Trophoblast cell (in vitro differentiated cells and primary cell): ENCODE results near the gene COPRS.
A peak's percentile ranks its signal among the peaks of the same experiment; 100 is the strongest.
"Not testable (repeated sequence)": the region's sequence is repeated elsewhere in the genome, so short reads cannot be mapped to it uniquely, and the experiment has no call there.

Experiments
- DNase-seq, 2 donors: peaks; one replicate each; pipeline ENCODE4 v3.0.0-alpha.2; 2016
- H2AFZ ChIP-seq: 2 replicates; pipeline ENCODE4 v1.6.1; 2013; ENCODE audit warnings: low read length, moderate library complexity, mild to moderate bottlenecking; ENCODE audit not compliant: insufficient read depth, poor library complexity
- H2AK5ac ChIP-seq: 2 replicates; pipeline ENCODE4 v1.6.1; 2013; ENCODE audit warnings: mild to moderate bottlenecking, low read length
- H2BK120ac ChIP-seq: 2 replicates; pipeline ENCODE4 v1.6.1; 2013; ENCODE audit warnings: low read length, mild to moderate bottlenecking, moderate library complexity; ENCODE audit not compliant: insufficient read depth, poor library complexity
- H2BK12ac ChIP-seq: 2 replicates; pipeline ENCODE4 v1.6.1; 2013; ENCODE audit warnings: mild to moderate bottlenecking, low read length, moderate library complexity
- H2BK5ac ChIP-seq: 2 replicates; pipeline ENCODE4 v1.6.1; 2013; ENCODE audit warnings: low read length, low read depth, moderate library complexity, mild to moderate bottlenecking; ENCODE audit not compliant: poor library complexity
- H3K14ac ChIP-seq: 2 replicates; pipeline ENCODE4 v1.6.1; 2013; ENCODE audit warnings: mild to moderate bottlenecking, low read length
- H3K18ac ChIP-seq: 2 replicates; pipeline ENCODE4 v1.6.1; 2013; ENCODE audit warnings: mild to moderate bottlenecking, low read length
- H3K23ac ChIP-seq: 2 replicates; pipeline ENCODE4 v1.6.1; 2013; ENCODE audit warnings: low read length
- H3K27ac ChIP-seq: 2 replicates; pipeline ENCODE4 v1.5.1; 2013; ENCODE audit warnings: low read depth, mild to moderate bottlenecking, inconsistent platforms, low read length, moderate library complexity
- H3K27me3 ChIP-seq: 2 replicates; pipeline ENCODE4 v1.6.1; 2013; ENCODE audit warnings: inconsistent platforms, mild to moderate bottlenecking, low read length, moderate library complexity; ENCODE audit not compliant: insufficient read depth
- H3K36me3 ChIP-seq, 2 experiments: 1 replicate in 1 of 2; 2 replicates in 1 of 2; pipeline ENCODE4 v1.6.1; 2013; ENCODE audit warnings: low read length in 2 of 2, mild to moderate bottlenecking in 2 of 2, moderate library complexity in 1 of 2; ENCODE audit not compliant: insufficient read depth in 2 of 2, control insufficient read depth in 1 of 2
- H3K4ac ChIP-seq: 2 replicates; pipeline ENCODE4 v1.6.1; 2013; ENCODE audit warnings: low read depth, mild to moderate bottlenecking, low read length, moderate library complexity
- H3K4me1 ChIP-seq, 2 experiments: 1 replicate in 1 of 2; 2 replicates in 1 of 2; pipeline ENCODE4 v1.6.1; 2013; ENCODE audit warnings: low read length in 2 of 2, mild to moderate bottlenecking in 2 of 2, moderate library complexity in 1 of 2; ENCODE audit not compliant: insufficient read depth in 2 of 2, control insufficient read depth in 1 of 2
- H3K4me2 ChIP-seq: 2 replicates; pipeline ENCODE4 v1.6.1; 2013; ENCODE audit warnings: inconsistent platforms, mild to moderate bottlenecking, low read length, moderate library complexity
- H3K4me3 ChIP-seq: 2 replicates; pipeline ENCODE4 v1.5.1; 2013; ENCODE audit warnings: mild to moderate bottlenecking, low read depth, low read length, inconsistent platforms
- H3K79me1 ChIP-seq: one replicate; pipeline ENCODE4 v1.6.1; 2013; ENCODE audit warnings: low read length
- H3K79me2 ChIP-seq: 2 replicates; pipeline ENCODE4 v1.6.1; 2013; ENCODE audit warnings: low read length, mild to moderate bottlenecking; ENCODE audit not compliant: control insufficient read depth, insufficient read depth, poor library complexity
- H3K9ac ChIP-seq: 2 replicates; pipeline ENCODE4 v1.6.1; 2013; ENCODE audit warnings: mild to moderate bottlenecking, low read length
- H3K9me3 ChIP-seq: 2 replicates; pipeline ENCODE4 v1.6.1; 2013; ENCODE audit warnings: low read depth, mild to moderate bottlenecking, control low read depth, inconsistent platforms, low read length; ENCODE audit not compliant: insufficient read depth
- H4K12ac ChIP-seq: 2 replicates; pipeline ENCODE4 v1.6.1; 2013; ENCODE audit warnings: low read depth, mild to moderate bottlenecking, low read length, moderate library complexity
- H4K8ac ChIP-seq: 2 replicates; pipeline ENCODE4 v1.6.1; 2013; ENCODE audit warnings: low read depth, mild to moderate bottlenecking, low read length, moderate library complexity
- H4K91ac ChIP-seq: one replicate; pipeline ENCODE4 v1.6.1; 2013; ENCODE audit warnings: low read depth, mild to moderate bottlenecking, low read length, moderate library complexity
- WGBS: extraction: QIAGEN DNeasy Blood & Tissue Kit; methylation state at CpG from one replicate; pipeline ENCODE4 v1.1.7; 2013; ENCODE audit warnings: missing lambda C conversion rate; ENCODE audit not compliant: insufficient read length, insufficient coverage; ENCODE audit errors: extremely low coverage; 5-methylcytosine and 5-hydroxymethylcytosine counted together

Gene COPRS

DNA sequence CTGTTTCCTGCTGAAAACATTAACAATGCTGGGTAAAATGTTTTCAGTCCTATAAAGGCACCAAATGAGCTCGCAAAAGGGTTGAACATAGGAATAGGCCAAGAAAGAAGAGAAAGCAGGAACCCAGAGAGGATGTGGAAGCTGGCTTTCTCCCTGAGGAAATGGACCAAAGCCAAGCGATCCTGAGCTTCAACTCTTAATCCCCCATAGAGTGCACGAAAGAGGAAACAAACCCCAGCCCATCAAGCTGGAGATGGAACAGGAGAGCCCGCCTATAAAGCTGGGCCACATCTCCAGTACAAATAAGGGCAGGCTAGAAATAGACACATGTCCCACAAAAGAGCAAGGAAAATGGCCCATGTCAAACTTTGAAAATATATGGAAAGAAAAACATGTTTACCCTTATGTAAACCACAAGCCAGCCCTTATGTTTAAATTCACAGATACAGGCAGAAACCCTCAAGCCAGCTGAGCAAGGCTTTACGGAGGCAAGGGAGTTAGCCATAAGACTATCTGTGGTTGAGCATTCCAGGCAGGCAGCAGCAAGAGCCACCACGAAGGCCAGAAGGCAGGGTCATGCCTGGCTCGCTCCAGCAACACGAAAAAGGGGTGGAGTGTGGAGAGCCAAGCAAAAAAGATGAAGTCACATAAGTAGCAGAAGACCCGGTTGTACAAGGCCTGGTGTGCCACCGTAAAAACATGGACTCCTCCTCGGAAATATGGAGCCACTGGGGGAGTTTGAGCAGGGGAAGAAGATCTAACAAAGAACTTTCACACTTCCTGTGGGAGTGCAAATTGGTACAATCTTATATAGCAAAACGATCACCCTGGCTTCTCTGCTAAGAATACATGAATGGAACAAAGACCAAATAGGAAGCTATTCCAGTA is 27.8 kb downstream of the COPRS start:
- no peak overlapping the region for H3K23ac ChIP-seq
- H3K9ac ChIP-seq: no peak overlapping the region
- H3K79me1 ChIP-seq: no peaks in the 10 kb centered on the region

DNA sequence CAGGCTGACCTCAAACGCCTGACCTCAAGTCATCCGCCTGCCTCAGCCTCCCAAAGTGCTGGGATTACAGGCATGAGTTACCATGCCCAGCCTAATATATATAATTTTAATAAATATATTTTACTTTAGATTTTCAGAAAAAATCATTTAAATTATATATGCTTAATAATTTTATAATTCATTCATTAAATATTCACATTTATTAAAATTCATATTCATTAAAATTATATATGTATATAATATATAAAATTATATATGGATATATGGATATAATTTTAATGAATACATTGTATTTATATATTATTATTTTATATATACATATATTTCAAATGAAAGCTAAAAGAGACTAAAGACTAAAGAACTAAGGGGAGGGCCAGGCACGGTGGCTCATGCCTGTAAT is 29.4 kb downstream of the COPRS start:
- no peak overlapping the region for H2BK5ac ChIP-seq
- no peak for DNase-seq
- H3K14ac ChIP-seq: no peak overlapping the region
- H3K4me3 ChIP-seq: no peak overlapping the region
- no peak overlapping the region for H3K9ac ChIP-seq
- H3K23ac ChIP-seq: no peak overlapping the region
- no peak overlapping the region for H3K4me2 ChIP-seq
- no CpG with 5 or more reads among the region's 3 CpGs for WGBS
- no peak overlapping the region for H2AK5ac ChIP-seq
- H3K4ac ChIP-seq: no peak overlapping the region
- H2BK120ac ChIP-seq: no peak overlapping the region
- H3K36me3 ChIP-seq: no peaks in the 10 kb centered on the region
- no peaks in the 10 kb centered on the region for H3K79me1 ChIP-seq
- no peaks in the 10 kb centered on the region for H3K9me3 ChIP-seq
- no peaks in the 10 kb centered on the region for H3K79me2 ChIP-seq
- no peaks in the 10 kb centered on the region for H3K4me1 ChIP-seq
- no peak overlapping the region for H2BK12ac ChIP-seq
- H3K18ac ChIP-seq: no peak overlapping the region
- H4K8ac ChIP-seq: no peak overlapping the region
- H2AFZ ChIP-seq: no peak overlapping the region
- no peak overlapping the region for H4K12ac ChIP-seq
- no peak overlapping the region for H3K27ac ChIP-seq
- H4K91ac ChIP-seq: no peak overlapping the region
- no peaks in the 10 kb centered on the region for H3K27me3 ChIP-seq

More for the DNA sequence above, 27.8 kb downstream of the COPRS start:
- Histone ChIP-seq H4K12ac (no peak overlapping the region), H3K9me3 (no peaks in the 10 kb centered on the region), H3K4me2 (no peak overlapping the region), H2AFZ (no peak overlapping the region), H2BK5ac (no peak overlapping the region), H2BK120ac (no peak overlapping the region), H2AK5ac (no peak overlapping the region), H4K91ac (no peak overlapping the region), H3K18ac (no peak overlapping the region), H3K27ac (no peak overlapping the region), H3K27me3 (no peaks in the 10 kb centered on the region), H3K36me3 (no peaks in the 10 kb centered on the region), H2BK12ac (no peak overlapping the region), H3K4me3 (no peak overlapping the region), H4K8ac (no peak overlapping the region), H3K4ac (no peak overlapping the region), H3K79me2 (no peaks in the 10 kb centered on the region), H3K14ac (no peak overlapping the region), H3K4me1 (no peaks in the 10 kb centered on the region)
- no peak for DNase-seq
- no CpG with 5 or more reads among the region's 12 CpGs for WGBS

DNA sequence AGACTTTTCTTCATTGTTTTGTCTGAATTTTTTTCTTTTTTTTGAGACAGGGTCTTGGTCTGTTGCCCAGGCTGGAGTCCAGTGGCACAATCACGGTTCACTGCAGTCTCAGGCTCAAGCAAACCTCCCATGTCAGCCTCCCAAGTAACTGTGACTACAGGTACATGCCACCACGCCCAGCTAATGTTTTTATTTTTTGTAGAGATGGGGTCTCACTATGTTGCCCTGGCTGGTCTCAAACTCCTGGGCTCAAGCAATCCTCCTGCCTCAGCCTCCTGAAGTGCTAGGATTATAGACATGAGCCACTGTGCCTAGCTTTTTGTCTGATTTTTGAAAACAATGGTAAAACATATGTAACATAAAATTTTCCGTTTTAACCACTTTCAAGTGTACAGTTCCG is 30.1 kb downstream of the COPRS start:
- not testable (repeated sequence) for H3K9ac ChIP-seq, DNase-seq, H3K36me3 ChIP-seq, H3K18ac ChIP-seq, H3K4me2 ChIP-seq, H2BK120ac ChIP-seq, H2AK5ac ChIP-seq, H3K79me2 ChIP-seq, H2AFZ ChIP-seq, H3K9me3 ChIP-seq, H2BK5ac ChIP-seq, H3K27ac ChIP-seq, H2BK12ac ChIP-seq, H3K4me3 ChIP-seq, H4K12ac ChIP-seq, H3K27me3 ChIP-seq, H3K79me1 ChIP-seq, H3K14ac ChIP-seq, H4K8ac ChIP-seq, H3K4me1 ChIP-seq, H3K4ac ChIP-seq, H3K23ac ChIP-seq, H4K91ac ChIP-seq
- no CpG with 5 or more reads among the region's 4 CpGs for WGBS

DNA sequence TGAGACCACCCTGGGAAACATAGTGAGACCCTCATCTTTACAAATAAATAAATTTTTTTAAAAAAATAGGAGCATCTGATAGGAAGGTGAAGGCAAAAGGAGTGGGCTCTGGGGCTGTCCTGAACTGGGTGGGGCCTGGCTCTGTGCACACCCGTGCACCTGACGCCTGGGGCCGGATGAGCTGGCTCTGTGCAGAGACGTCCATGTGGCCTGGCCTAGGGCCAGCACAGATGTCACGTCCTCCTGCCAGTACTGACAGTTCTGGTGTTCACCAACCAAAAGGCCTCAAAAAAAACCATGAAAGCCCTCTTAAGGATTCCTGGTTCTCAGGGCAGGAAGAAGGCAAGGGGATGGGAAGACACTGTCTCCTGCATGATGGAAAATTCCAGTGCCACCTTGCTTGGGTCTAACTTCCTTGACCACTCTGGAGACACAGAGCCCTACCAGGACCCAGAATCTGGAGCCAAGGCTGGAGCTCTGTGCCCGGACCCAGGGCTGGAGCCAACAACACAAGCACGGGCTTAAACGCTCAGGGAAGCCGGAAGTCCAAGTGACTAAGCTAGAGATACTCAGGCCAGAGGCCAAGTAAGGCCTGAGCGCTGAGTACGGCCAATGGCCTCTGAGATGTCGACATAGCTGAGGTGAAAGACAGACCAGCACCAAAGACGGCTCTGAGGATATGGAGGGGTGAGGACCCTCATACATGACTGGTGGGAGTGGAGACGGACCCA is 32.9 kb downstream of the COPRS start:
- Histone ChIP-seq H3K27me3 (no peaks in the 10 kb centered on the region), H3K4me3 (peak overlapping the region; percentile 16), H3K9me3 (no peaks in the 10 kb centered on the region), H3K18ac (no peak overlapping the region), H3K27ac (no peak overlapping the region), H3K79me1 (no peaks in the 10 kb centered on the region), H2BK12ac (no peak overlapping the region), H3K79me2 (no peaks in the 10 kb centered on the region), H3K23ac (no peak overlapping the region), H3K14ac (no peak overlapping the region), H2BK5ac (no peak overlapping the region), H4K8ac (no peak overlapping the region), H2AK5ac (no peak overlapping the region), H3K4me2 (no peak overlapping the region), H3K36me3 (no peaks in the 10 kb centered on the region), H2BK120ac (no peak overlapping the region), H4K91ac (no peak overlapping the region), H4K12ac (no peak overlapping the region), H3K4ac (no peak overlapping the region), H3K9ac (no peak overlapping the region), H3K4me1 (no peaks in the 10 kb centered on the region), H2AFZ (no peak overlapping the region)
- WGBS: no CpG with 5 or more reads among the region's 14 CpGs
- DNase-seq: peak in 1 of 2 donors; percentile 42
